ENCODE data around the gene DPYSL4.

DNA sequence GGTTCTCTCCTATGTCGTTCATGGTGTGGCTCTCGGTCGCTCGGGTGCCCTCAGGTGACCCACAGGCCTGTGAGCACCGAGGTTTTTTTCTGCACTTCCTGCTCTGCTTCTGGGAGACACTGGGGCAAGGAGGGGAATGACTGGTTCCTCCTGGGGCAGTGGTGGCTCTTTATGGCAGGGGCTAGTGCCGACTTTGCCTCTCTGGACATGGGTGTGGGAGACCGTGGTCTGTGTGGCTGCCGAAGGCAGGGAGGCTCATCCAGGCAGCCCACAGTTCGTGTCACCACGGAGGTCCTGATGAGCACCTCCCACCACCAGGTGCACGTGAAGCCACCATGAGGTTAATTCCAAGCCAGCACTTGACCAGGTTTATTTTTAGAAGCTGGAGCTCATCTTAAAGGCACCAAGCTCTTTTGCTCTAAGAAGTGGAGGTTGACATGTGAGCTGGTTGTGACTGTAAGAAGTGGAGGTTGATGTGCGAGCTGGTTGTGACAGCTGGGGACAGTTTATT, 24.7 kb upstream of the DPYSL4 start:
- TF ChIP-seq CTCF (IDR thresholded peaks at IDR 0.05), result no peak
- no peak for TF ChIP-seq POLR2A (IDR thresholded peaks at IDR 0.05)

Data from adrenal gland (tissue), 5 donors.